GM21619 (cell line): Measurements from ENCODE around the gene SEC14L1.
A peak's percentile ranks its signal among the peaks of the same experiment; 100 is the strongest.

ENCODE experiments used
- ATAC-seq: cut with Tn5 transposase; IDR thresholded peaks from one replicate; pipeline ENCODE4 v1.9.1; 2021; ENCODE audit not compliant: unreplicated experiment

Gene SEC14L1

GRCh38 chr17:77188084-77189066 is 47.6 kb downstream of the SEC14L1 start:
- ATAC-seq: no peak

- peak; percentile 60 for ATAC-seq
Observed at GRCh38 chr17:77189148-77189547, 48.4 kb downstream of the SEC14L1 start.

- ATAC-seq: no peak
Observed at GRCh38 chr17:77190576-77190975, 49.8 kb downstream of the SEC14L1 start.

GRCh38 chr17:77191244-77191643 is 50.5 kb downstream of the SEC14L1 start:
- no peak for ATAC-seq

GRCh38 chr17:77193653-77194052 is 52.9 kb downstream of the SEC14L1 start:
- no peak for ATAC-seq

- ATAC-seq: no peak
Observed at GRCh38 chr17:77194179-77194578, 53.4 kb downstream of the SEC14L1 start.

- no peak for ATAC-seq
Observed at GRCh38 chr17:77196251-77196650, 55.5 kb downstream of the SEC14L1 start.

GRCh38 chr17:77197115-77197514 is 56.3 kb downstream of the SEC14L1 start:
- ATAC-seq: no peak

GRCh38 chr17:77200711-77201110 is 59.9 kb downstream of the SEC14L1 start:
- no peak for ATAC-seq

GRCh38 chr17:77203436-77203835 is 62.7 kb downstream of the SEC14L1 start:
- ATAC-seq: no peak

- no peak for ATAC-seq
Observed at GRCh38 chr17:77203846-77204245, 63.1 kb downstream of the SEC14L1 start.

GRCh38 chr17:77204536-77204935 is 63.8 kb downstream of the SEC14L1 start:
- no peak for ATAC-seq

- ATAC-seq: no peak
Observed at GRCh38 chr17:77205396-77206125, 64.8 kb downstream of the SEC14L1 start.

GRCh38 chr17:77206158-77206956 is 65.6 kb downstream of the SEC14L1 start:
- ATAC-seq: no peak

- no peak for ATAC-seq
Observed at GRCh38 chr17:77207689-77208216, 67.0 kb downstream of the SEC14L1 start.

GRCh38 chr17:77208217-77208808 is 67.5 kb downstream of the SEC14L1 start:
- ATAC-seq: no peak

GRCh38 chr17:77208856-77209255 is 68.1 kb downstream of the SEC14L1 start:
- no peak for ATAC-seq

- ATAC-seq: no peak
Observed at GRCh38 chr17:77209330-77209748, 68.6 kb downstream of the SEC14L1 start.

- ATAC-seq: no peak
Observed at GRCh38 chr17:77210331-77210730, 69.6 kb downstream of the SEC14L1 start.

GRCh38 chr17:77210946-77211541 is 70.3 kb downstream of the SEC14L1 start:
- ATAC-seq: no peak
